Ovary (tissue), 3 donors: ENCODE data around the gene KCNQ4.

Experiments used
- CTCF ChIP-seq, 3 donors: fragments of 450-650 bp in 2 of 3; fragments of 200-600 bp in 1 of 3; IDR thresholded peaks; one replicate each; pipeline versions ENCODE4 v1.5.1 to v1.8.0; 2016 to 2022; ENCODE audit warnings: antibody characterized with exemption in 3 of 3, mild to moderate bottlenecking in 1 of 3
- POLR2A ChIP-seq: fragments of 450-650 bp; IDR thresholded peaks from one replicate; pipeline ENCODE4 v1.6.1; 2017; ENCODE audit warnings: antibody characterized with exemption, mild to moderate bottlenecking, moderate library complexity
- donor health status: DM: no; HTN: no; CAD: no.

- TF ChIP-seq CTCF (IDR thresholded peaks at IDR 0.05) (no peak), POLR2A (no peak)
Measured at GRCh38 chr1:40776236-40777072, 7.1 kb upstream of the KCNQ4 start.
